Kidney tubule cell (primary cell): ENCODE results near the gene CXCR5.
"Not testable (repeated sequence)": the region's sequence is repeated elsewhere in the genome, so short reads cannot be mapped to it uniquely, and the experiment has no call there.

Experiments used
- DNase-seq: peaks from one replicate; pipeline ENCODE4 v3.0.0-alpha.2; 2018; ENCODE audit warnings: low spot score

CXCR5 gene, protein sequence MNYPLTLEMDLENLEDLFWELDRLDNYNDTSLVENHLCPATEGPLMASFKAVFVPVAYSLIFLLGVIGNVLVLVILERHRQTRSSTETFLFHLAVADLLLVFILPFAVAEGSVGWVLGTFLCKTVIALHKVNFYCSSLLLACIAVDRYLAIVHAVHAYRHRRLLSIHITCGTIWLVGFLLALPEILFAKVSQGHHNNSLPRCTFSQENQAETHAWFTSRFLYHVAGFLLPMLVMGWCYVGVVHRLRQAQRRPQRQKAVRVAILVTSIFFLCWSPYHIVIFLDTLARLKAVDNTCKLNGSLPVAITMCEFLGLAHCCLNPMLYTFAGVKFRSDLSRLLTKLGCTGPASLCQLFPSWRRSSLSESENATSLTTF

DNA sequence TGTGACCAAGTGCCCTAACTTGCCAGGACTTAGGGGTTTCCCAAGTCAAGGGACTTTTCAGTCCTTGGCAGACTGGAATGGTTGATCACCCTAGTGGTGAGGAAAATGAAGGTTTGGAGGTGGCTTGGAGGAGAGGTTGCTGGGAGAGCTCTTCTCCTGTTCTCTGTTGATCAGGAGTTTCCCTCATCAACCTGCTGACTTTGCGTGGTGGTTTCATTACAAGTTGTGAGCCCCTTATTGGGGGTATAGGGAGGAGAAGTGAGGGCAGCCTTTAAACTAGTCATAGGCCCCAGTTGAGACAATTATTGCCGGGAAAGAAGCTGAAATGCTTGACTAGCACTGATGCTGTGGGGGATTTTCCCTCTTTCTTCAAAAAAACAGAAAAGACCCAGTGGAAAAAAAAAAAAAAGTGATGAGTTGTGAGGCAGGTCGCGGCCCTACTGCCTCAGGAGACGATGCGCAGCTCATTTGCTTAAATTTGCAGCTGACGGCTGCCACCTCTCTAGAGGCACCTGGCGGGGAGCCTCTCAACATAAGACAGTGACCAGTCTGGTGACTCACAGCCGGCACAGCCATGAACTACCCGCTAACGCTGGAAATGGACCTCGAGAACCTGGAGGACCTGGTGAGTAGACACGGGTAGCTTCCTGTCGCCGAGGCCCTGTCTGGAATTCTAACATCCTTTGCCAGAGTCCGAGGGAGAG lies at the start of gene CXCR5:
CXCR5 (plus strand) TSS at position 525 of the 704 bp plus-strand sequence; CDS start at position 575, 50 bp downstream.
- peak; percentile 20 for DNase-seq

DNA sequence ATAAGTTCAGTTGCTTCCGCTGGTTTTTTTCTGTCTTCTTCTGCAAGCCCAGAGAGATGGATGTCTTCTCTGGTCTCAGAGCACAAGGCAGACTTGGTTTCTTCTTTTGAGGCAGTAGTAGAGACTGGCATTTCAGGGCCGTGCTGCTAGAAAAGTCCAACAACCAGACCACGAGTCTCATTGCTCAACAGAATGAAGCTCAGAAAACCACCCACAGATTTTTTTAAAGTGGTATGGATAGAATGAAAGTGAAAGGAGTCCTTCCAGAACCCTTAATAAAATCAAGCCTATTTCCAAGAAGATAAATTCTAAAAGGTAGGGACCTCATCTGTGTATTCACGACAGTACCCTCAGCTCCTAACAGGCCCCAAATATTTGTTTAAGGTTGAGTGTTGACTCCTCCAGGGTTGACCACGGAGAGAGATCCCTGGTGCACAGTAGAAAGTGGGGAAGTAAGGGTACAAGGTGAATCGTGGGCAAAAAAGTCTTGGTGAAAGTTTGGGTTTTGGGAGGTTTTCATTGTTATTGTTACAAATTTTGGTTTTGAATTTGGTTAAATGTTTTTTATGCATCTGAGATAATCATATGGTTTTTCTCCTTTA lies 49.2 kb upstream of the CXCR5 start:
- no peak for DNase-seq

DNA sequence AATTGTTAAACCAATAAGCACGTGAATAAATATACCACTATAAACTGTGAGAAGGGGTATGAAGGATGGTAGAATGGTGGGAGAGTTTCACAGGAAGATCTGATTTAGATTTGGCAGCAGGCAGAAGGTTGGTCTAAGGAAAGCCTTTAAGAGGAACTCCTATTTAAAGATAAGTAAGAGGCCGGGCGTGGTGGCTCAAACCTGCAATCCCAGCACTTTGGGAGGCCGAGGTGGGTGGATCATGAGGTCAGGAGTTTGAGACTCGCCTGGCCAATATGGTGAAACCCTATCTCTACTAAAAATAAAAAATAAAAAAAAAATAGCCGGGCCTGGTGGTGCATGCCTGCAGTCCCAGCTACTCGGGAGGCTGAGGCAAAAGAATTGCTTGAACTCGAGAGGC lies 45.8 kb upstream of the CXCR5 start:
- no peak for DNase-seq

DNA sequence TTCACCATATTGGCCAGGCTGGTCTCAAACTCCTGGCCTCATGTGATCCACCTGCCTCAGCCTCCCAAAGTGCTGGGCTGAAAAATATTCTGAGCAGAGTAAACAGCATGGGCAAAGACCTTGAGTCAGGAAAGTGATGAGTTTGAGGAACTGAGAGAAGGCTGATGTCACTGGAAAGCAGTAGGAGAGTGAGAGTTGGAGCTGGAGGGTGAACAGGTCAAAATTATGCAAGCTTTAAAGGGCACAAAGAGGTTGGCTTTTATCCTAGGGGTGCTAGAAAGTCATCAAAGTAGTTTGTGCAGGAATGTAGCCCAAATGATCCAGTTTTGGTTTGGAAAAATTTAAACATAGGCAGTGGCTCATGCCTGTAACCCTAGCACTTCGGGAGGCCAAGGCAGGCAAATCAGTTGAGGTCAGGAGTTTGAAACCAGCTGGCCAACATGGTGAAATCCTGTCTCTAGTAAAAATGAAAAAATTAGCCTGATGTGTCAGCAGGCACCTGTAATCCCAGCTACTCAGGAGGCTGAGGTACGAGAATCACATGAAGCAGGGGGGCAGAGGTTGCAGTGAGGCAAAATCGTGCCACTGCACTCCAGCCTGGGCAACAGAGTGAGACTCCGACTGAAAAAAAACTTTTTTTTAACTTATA lies 44.7 kb upstream of the CXCR5 start:
- no peak for DNase-seq

DNA sequence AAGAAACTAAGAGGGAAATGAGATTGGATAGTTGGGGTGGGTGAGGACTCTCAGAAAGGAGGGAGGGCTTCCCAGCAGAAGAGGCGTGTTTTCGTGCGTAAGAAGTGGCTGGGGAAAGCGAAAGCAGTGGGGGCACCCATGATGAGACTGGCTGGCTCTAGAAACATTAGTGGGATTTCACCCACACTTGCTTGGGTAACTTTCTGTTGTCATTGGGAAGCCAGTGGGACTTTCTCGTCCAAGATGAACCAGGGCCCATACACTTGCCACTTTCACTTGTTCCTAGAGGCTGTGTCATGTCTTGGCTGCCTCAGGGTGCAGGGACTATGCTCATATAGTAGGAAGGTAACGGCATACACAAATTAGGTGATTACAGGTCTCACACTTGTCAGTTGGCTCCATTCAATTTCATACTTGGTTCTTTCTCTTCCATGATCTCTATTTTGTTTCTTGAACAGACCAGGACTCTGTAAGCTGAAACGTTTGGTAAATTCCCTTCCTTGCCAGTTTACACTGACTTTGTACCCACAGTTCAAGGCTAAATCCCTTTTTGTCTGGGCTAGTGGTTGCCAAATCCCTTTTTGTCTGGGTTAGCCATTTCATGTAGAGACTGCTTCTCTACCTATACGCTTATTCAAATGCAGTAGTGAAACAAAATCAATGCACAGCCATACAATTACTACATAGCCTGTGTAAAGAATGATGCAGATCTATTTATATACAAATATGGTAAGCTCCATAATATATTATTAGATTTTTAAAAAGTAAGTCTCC lies 42.0 kb upstream of the CXCR5 start:
- DNase-seq, result no peak

DNA sequence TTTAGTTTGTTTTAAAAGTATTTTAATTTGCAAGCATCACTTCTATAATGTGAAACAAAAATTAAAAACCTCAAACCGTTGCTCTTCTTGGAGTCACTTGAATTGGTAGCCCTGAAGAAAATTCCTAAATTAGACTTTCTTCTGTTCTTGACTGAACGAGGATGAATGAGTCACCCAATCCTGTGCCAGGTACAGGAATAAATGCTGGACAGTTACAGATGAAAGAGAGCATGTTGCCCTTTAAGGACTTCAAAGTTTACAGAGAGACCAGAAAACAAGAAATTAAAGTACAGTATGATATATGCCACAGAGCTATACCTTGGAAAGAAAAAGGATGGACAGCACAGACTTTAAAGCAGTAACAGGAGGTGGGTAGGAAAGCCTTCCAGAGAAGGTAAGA lies 41.3 kb upstream of the CXCR5 start:
- DNase-seq, result no peak

DNA sequence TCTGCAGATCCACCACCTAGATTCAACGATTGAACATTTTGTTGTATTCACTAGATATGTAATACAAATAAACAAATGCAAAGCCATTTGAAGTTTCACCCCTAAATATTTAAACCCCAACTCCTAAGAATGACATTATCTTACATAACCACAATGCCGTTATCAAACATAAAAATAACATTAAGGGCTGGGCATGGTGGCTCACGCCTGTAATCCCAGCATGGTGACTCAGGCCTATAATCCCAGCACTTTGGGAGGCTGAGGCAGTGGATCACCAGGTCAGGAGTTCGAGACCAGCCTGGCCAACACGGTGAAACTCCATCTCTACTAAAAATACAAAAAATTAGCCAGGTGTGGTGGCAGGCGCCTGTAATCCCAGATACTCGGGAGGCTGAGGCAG lies 40.8 kb upstream of the CXCR5 start:
- not testable (repeated sequence) for DNase-seq

DNA sequence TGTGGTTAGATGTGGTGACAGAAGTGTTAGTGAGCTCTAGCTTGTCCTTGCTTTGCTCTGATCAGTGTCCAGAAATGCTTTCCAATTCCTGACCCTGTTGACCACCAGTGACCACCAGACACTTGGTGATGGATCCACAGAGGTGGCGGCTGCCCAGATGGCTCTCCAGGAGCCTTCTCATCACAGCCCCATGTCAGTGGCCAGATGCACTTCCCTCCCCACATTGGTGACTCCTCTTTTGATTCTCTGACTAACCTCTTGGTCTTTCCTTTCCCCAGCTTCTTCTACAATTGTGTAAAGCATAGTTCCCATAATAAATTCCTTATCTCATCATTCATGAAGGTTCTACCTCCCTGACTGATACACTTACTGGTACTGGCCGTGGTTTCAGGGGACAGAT lies 40.1 kb upstream of the CXCR5 start:
- DNase-seq, result no peak

DNA sequence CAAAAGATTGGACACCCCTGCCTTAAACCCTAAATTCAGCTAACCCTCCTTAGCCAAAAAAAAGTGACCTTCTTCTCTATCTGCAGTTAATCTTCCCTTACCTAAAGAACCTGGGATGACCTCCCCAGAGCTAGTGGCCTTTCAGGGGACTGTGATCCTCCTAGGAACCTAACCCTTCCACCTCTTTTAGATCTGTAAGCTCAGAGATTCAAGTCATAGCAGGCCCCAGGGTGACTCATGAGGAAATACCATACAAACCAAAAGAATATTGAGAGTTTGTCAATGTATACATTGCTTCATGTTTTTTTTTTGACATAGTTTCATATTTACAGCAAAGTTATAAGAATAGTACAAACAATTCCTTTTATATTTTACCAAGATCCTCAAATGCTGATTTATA lies 38.3 kb upstream of the CXCR5 start:
- peak; percentile 25 for DNase-seq

DNA sequence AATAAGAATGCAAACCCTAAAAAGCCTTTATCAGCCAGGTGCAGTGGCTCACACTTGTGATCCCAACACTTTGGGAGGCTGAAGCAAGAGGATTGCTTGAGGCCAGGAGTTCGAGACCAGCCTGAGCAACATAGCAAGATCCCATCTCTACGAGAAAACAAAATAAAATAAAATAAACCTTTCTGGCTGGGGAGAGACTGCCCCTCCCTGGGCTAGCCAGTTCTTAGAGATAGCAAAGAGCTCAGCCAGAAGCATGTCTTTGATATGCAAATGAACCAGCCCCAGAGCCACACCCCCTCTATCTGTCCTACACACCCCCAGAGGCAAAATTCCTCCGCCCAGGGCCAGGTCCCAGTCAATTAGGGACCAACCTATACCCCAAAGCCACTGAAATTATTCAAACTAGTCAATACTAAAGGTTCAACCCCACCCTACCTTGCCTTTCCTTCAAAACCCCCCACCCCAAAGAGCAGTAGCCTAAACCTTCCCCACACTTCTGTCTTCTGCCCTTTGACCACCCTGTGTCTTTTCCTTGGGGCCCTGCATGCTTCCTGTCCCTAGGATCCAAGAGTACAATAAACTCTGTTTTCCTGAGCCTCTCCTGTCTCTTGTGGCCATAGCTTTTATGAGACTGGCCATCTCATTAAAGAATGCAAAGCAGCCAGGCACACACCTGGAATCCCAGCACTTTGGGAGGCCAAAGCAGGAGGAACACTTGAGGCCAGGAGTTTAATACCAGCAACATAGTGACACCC lies 37.3 kb upstream of the CXCR5 start:
- DNase-seq, result no peak

DNA sequence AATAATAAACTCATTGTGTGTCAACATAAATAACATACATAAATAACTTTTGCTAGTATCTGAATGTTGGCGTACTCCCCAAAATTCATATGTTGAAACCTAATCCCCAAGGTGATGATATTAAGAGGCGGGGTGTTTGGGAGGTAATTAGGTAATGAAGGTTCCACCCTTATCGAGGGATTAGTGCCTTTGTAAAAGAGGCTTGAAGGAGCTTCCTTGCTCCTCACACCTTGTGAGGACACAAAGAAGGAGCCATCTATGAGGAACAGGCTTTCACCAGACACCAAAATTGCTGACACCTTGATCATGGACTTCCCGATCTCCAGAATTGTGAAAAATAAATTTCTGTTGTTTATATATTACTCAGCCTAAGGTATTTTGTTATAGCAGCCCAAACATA lies 33.9 kb upstream of the CXCR5 start:
- no peak for DNase-seq

DNA sequence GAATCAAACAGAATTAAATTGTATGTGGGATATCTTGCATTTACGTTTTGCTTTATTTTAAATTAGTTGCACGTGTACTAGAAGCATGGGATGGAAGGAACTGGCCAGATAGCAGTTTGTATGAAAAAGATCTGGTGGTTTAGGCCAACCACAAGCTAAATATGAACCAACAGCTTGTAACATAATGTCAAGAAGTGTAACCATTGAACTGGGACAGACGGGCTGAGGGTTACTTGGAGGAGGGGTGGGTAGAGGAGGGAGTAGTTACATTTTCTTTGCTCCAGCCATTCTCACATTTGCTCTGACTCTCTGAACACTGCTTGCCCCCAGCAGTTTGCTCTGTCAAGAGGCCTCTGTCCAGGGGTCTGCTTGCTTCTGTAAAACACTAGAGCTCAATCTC lies 31.7 kb upstream of the CXCR5 start:
- DNase-seq, result no peak

DNA sequence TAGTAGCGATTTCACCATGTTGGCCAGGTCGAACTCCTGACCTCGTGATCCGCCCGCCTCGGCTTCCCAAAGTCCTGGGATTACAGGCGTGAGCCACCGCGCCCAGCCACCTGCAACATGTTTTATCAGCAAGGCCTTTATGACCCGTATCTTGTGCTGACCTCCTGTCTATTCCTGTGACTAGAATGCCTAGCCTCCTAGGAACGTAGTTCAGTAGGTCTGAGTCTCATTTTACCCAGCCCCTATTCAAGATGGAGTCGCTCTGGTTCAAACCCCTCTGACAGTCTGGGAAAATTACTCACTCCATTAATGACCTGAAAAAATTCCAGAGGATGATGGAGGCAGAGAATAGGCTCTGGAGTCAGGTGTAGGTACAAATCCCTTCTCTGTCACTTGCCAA lies 30.0 kb upstream of the CXCR5 start:
- no peak for DNase-seq

DNA sequence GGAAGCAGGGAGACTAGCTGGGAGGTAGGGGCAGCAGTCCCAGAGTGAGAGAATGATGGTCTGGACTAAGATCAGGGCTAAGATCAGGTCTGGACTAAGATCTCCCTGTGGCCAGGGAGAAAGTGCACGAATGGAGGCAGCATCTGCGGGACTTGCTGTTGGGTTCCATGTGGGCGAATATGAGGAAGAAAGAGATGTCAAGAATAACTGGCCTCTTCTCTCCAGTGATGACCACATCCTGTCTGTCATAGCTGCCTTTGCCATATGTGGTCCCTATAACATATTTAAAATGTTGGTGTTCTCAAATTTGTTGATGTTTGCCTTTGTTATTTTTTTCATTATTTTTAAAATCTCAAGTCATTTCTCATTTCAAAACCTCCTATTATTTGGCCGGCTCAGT lies 27.4 kb upstream of the CXCR5 start:
- no peak for DNase-seq

DNA sequence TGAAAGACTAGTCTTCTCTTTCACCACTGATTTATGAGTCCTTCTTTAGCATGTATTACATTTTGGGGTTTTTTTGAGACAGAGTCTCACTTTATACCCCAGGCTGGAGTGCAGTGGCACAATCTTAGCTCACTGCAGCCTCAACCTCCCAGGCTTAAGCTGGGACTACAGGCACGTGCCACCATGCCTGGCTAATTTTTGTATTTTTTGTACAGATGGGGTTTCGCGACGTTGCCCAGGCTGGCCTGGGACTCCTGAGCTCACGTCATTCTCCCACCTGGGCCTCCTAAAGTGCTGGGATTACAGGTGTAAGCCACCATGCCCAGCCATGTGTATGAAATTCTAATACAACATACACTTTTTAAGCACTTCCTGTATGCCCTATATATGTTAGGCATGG lies 26.3 kb upstream of the CXCR5 start:
- no peak for DNase-seq

DNA sequence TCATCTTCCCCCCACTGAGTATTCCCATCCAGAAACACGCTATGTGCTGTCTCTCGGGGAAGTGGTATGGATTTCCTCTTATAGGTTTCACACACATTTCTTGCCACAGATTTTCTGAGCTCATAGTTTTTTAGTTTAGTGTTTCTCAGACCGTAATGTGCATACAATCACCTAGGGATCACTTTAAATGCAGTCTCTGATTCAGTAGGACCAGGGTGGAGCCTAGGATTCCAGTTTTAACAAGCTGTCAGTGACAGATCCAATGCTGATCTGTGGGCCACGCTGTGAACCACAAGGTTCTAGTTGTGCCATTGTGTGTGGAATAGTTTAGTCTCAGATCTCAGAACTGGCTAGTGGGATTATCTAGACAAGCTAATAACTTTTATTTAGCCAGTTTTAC lies 23.7 kb upstream of the CXCR5 start:
- no peak for DNase-seq

DNA sequence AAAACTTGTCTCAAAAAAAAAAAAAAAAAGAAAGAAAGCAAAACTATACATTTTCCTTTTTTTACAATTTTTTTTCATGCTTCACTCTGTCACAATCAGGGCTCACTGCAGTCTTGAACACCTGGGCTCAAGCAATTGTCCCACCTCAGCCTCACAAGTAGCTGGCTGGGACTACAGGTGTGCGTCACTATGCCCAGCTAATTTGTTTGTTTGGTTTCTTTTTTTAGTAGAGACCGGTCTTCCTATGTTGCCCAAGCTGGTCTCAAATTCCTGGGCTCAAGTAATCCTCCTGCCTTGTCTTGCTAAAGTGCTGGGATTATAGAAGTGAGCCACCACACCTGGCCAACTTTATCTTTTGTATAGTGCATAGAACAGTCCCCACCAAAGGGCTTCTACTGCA lies 15.0 kb upstream of the CXCR5 start:
- no peak for DNase-seq

DNA sequence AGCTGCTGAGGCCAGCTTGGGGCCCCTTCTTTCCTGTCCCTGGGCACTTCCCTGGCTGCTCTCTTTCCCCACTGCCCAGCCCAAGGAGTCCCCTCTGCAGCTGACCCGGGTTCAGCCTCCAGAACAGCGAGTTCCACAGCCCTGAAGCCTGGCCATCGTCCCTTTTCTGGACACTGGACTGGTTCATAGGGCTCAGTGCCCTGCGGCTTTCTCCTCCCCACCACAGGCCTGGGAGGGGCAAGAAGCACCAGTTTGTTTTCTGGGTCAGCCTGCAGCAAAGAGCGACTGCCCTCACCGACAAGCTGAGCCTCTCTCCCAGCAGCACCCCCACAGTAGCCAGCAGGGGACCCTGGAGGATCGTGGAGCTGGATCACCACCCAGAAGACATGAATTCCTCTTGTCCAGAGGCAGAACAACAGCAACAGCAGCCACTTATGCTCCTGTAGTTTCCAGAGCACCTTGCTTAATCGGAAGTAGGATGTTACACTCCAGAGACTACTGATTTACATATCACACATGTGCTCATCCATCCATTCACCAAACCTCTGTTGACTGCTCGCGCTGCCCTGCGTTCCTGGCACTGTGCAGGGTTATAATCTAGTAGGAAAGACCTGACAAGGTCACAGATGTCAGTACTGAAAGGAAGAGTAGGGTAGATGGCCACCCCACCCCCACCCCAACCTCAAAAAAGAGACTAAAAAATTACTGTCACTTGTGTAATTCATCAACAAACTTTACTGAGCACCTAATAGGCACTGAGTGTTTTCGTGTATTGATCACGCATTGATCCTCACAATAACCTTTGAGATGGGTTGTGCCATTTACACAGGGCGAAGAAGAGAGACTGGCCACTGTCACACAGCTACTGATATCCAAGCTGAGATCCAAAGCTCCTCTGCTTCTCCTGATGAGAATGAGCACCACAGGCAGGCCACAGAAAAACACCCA lies 13.0 kb upstream of the CXCR5 start:
- peak; percentile 80 for DNase-seq

DNA sequence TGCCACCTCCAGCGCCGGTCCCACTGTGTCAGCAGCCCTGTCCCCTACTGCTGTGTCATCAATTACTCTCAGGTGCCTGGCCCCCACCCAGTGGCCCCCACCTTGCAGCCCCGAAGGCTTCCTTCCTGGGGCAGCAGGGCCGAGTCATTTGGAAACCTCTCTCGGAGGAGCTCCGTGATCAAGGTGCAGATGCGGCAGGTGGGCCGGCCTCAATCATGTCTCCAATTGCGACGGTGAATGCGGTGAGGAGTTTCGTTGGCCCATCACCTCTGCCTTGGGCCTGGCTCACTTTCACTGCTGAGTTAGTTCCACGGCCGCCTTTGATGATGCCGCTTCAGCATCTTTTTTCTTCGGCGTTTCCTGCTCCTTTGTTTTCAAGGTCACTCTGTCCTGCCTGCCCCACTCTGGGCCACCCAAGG lies 11.3 kb upstream of the CXCR5 start:
- no peak for DNase-seq

DNA sequence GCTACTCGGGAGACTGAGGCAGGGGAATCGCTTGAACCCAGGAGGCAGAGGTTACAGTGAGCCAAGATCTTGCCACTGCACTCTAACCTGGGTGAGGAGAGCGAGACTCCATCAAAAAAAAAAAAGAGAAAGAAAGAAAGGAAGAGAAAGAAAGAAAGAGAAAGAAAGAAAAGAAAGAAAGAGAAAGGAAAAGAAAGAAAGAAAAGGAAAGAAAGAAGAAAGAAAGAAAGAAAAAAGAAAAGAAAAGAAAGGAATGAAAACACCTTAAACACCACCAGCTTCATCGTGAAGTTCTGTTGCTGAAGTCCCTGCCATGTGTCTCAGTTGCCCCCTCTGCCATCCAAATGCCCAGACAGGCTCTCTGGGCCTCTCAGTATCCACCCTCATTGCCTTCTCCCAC lies 9.9 kb upstream of the CXCR5 start:
- no peak for DNase-seq
